ENCODE measurements around the gene PSEN1.
A peak's percentile ranks its signal among the peaks of the same experiment; 100 is the strongest.

Gene PSEN1

GRCh38 chr14:73125169-73125588 lies 11.1 kb upstream of the PSEN1 start:
- Histone ChIP-seq H3K4me1 (ENCODE audit: control insufficient read depth in 1 of 2, insufficient read depth in 2 of 2, low read length in 2 of 2) (no peaks in the 10 kb centered on the region), H3K9me3 (ENCODE audit: control insufficient read depth in 1 of 2, low read length in 2 of 2) (no peaks in the 10 kb centered on the region), H3K36me3 (ENCODE audit: control insufficient read depth in 1 of 2, insufficient read depth in 2 of 2, low read length in 2 of 2) (peaks cover 0 to 33% of the 10 kb centered on the region in 2 donors), H3K4me3 (ENCODE audit: low read depth in 1 of 2, low read length in 2 of 2) (no peak overlapping the region), H3K27ac (ENCODE audit: low read depth, low read length) (no peak overlapping the region), H3K27me3 (ENCODE audit: control insufficient read depth in 1 of 2, insufficient read depth in 2 of 2, low read length in 2 of 2) (no peaks in the 10 kb centered on the region), H3K9ac (ENCODE audit: low read depth in 1 of 2, low read length in 2 of 2) (no peak overlapping the region)

- H3K9me3 ChIP-seq (ENCODE audit: control insufficient read depth in 1 of 2, low read length in 2 of 2): no peaks in the 10 kb centered on the region
- H3K4me3 ChIP-seq (ENCODE audit: low read depth in 1 of 2, low read length in 2 of 2): no peak overlapping the region
- H3K9ac ChIP-seq (ENCODE audit: low read depth in 1 of 2, low read length in 2 of 2): no peak overlapping the region
- no peaks in the 10 kb centered on the region for H3K27me3 ChIP-seq (ENCODE audit: control insufficient read depth in 1 of 2, insufficient read depth in 2 of 2, low read length in 2 of 2)
- peaks cover 0 to 27% of the 10 kb centered on the region in 2 donors for H3K36me3 ChIP-seq (ENCODE audit: control insufficient read depth in 1 of 2, insufficient read depth in 2 of 2, low read length in 2 of 2)
- no peak overlapping the region for H3K27ac ChIP-seq (ENCODE audit: low read depth, low read length)
- H3K4me1 ChIP-seq (ENCODE audit: control insufficient read depth in 1 of 2, insufficient read depth in 2 of 2, low read length in 2 of 2): no peaks in the 10 kb centered on the region
Measured at GRCh38 chr14:73125746-73126145, 10.6 kb upstream of the PSEN1 start.

GRCh38 chr14:73133795-73134194 lies 2.5 kb upstream of the PSEN1 start:
- Histone ChIP-seq H3K4me1 (ENCODE audit: control insufficient read depth in 1 of 2, insufficient read depth in 2 of 2, low read length in 2 of 2) (peaks cover 4 to 10% of the 10 kb centered on the region in 2 donors), H3K27ac (ENCODE audit: low read depth, low read length) (no peak overlapping the region), H3K4me3 (ENCODE audit: low read depth in 1 of 2, low read length in 2 of 2) (no peak overlapping the region), H3K36me3 (ENCODE audit: control insufficient read depth in 1 of 2, insufficient read depth in 2 of 2, low read length in 2 of 2) (no peaks in the 10 kb centered on the region), H3K9ac (ENCODE audit: low read depth in 1 of 2, low read length in 2 of 2) (no peak overlapping the region), H3K27me3 (ENCODE audit: control insufficient read depth in 1 of 2, insufficient read depth in 2 of 2, low read length in 2 of 2) (no peaks in the 10 kb centered on the region), H3K9me3 (ENCODE audit: control insufficient read depth in 1 of 2, low read length in 2 of 2) (peaks cover 0 to 9% of the 10 kb centered on the region in 2 donors)

- Histone ChIP-seq H3K9ac (ENCODE audit: low read depth in 1 of 2, low read length in 2 of 2) (peak overlapping the region; percentile 76 to 89), H3K36me3 (ENCODE audit: control insufficient read depth in 1 of 2, insufficient read depth in 2 of 2, low read length in 2 of 2) (peaks cover 0 to 3% of the 10 kb centered on the region in 2 donors)
Measured at GRCh38 chr14:73136085-73136386, 271 bp upstream of the PSEN1 start.

GRCh38 chr14:73140811-73141323 lies 4.6 kb downstream of the PSEN1 start:
- Histone ChIP-seq H3K9ac (ENCODE audit: low read depth in 1 of 2, low read length in 2 of 2) (no peak overlapping the region), H3K27ac (ENCODE audit: low read depth, low read length) (no peak overlapping the region), H3K36me3 (ENCODE audit: control insufficient read depth in 1 of 2, insufficient read depth in 2 of 2, low read length in 2 of 2) (peaks cover 0 to 15% of the 10 kb centered on the region in 2 donors), H3K9me3 (ENCODE audit: control insufficient read depth in 1 of 2, low read length in 2 of 2) (no peaks in the 10 kb centered on the region), H3K27me3 (ENCODE audit: control insufficient read depth in 1 of 2, insufficient read depth in 2 of 2, low read length in 2 of 2) (no peaks in the 10 kb centered on the region), H3K4me3 (ENCODE audit: low read depth in 1 of 2, low read length in 2 of 2) (no peak overlapping the region), H3K4me1 (ENCODE audit: control insufficient read depth in 1 of 2, insufficient read depth in 2 of 2, low read length in 2 of 2) (peaks cover 19 to 24% of the 10 kb centered on the region in 2 donors)

More at GRCh38 chr14:73136085-73136386, 271 bp upstream of the PSEN1 start:
- H3K4me3 ChIP-seq (ENCODE audit: low read depth in 1 of 2, low read length in 2 of 2): peak overlapping the region; percentile 83 to 88
- no peak overlapping the region for H3K27ac ChIP-seq (ENCODE audit: low read depth, low read length)
- H3K4me1 ChIP-seq (ENCODE audit: control insufficient read depth in 1 of 2, insufficient read depth in 2 of 2, low read length in 2 of 2): peaks cover 10% of the 10 kb centered on the region in 2 donors
- peaks cover 0 to 9% of the 10 kb centered on the region in 2 donors for H3K9me3 ChIP-seq (ENCODE audit: control insufficient read depth in 1 of 2, low read length in 2 of 2)
- H3K27me3 ChIP-seq (ENCODE audit: control insufficient read depth in 1 of 2, insufficient read depth in 2 of 2, low read length in 2 of 2): no peaks in the 10 kb centered on the region

- H3K36me3 ChIP-seq (ENCODE audit: control insufficient read depth in 1 of 2, insufficient read depth in 2 of 2, low read length in 2 of 2): peaks cover 0 to 15% of the 10 kb centered on the region in 2 donors
- H3K27ac ChIP-seq (ENCODE audit: low read depth, low read length): no peak overlapping the region
- H3K9me3 ChIP-seq (ENCODE audit: control insufficient read depth in 1 of 2, low read length in 2 of 2): no peaks in the 10 kb centered on the region
- H3K27me3 ChIP-seq (ENCODE audit: control insufficient read depth in 1 of 2, insufficient read depth in 2 of 2, low read length in 2 of 2): no peaks in the 10 kb centered on the region
- peaks cover 16 to 23% of the 10 kb centered on the region in 2 donors for H3K4me1 ChIP-seq (ENCODE audit: control insufficient read depth in 1 of 2, insufficient read depth in 2 of 2, low read length in 2 of 2)
- H3K4me3 ChIP-seq (ENCODE audit: low read depth in 1 of 2, low read length in 2 of 2): no peak overlapping the region
- H3K9ac ChIP-seq (ENCODE audit: low read depth in 1 of 2, low read length in 2 of 2): no peak overlapping the region
Measured at GRCh38 chr14:73142216-73142615, 5.9 kb downstream of the PSEN1 start.

GRCh38 chr14:73143003-73143402 lies 6.7 kb downstream of the PSEN1 start:
- peaks cover 1 to 17% of the 10 kb centered on the region in 2 donors for H3K36me3 ChIP-seq (ENCODE audit: control insufficient read depth in 1 of 2, insufficient read depth in 2 of 2, low read length in 2 of 2)
- H3K4me1 ChIP-seq (ENCODE audit: control insufficient read depth in 1 of 2, insufficient read depth in 2 of 2, low read length in 2 of 2): peaks cover 11 to 20% of the 10 kb centered on the region in 2 donors
- no peaks in the 10 kb centered on the region for H3K9me3 ChIP-seq (ENCODE audit: control insufficient read depth in 1 of 2, low read length in 2 of 2)
- H3K9ac ChIP-seq (ENCODE audit: low read depth in 1 of 2, low read length in 2 of 2): no peak overlapping the region
- no peaks in the 10 kb centered on the region for H3K27me3 ChIP-seq (ENCODE audit: control insufficient read depth in 1 of 2, insufficient read depth in 2 of 2, low read length in 2 of 2)
- H3K27ac ChIP-seq (ENCODE audit: low read depth, low read length): no peak overlapping the region
- no peak overlapping the region for H3K4me3 ChIP-seq (ENCODE audit: low read depth in 1 of 2, low read length in 2 of 2)

- no peak overlapping the region for H3K9ac ChIP-seq (ENCODE audit: low read depth in 1 of 2, low read length in 2 of 2)
- no peaks in the 10 kb centered on the region for H3K27me3 ChIP-seq (ENCODE audit: control insufficient read depth in 1 of 2, insufficient read depth in 2 of 2, low read length in 2 of 2)
- H3K4me1 ChIP-seq (ENCODE audit: control insufficient read depth in 1 of 2, insufficient read depth in 2 of 2, low read length in 2 of 2): peaks cover 11 to 20% of the 10 kb centered on the region in 2 donors
- peaks cover 6 to 22% of the 10 kb centered on the region in 2 donors for H3K36me3 ChIP-seq (ENCODE audit: control insufficient read depth in 1 of 2, insufficient read depth in 2 of 2, low read length in 2 of 2)
- H3K4me3 ChIP-seq (ENCODE audit: low read depth in 1 of 2, low read length in 2 of 2): no peak overlapping the region
- no peaks in the 10 kb centered on the region for H3K9me3 ChIP-seq (ENCODE audit: control insufficient read depth in 1 of 2, low read length in 2 of 2)
- H3K27ac ChIP-seq (ENCODE audit: low read depth, low read length): no peak overlapping the region
Measured at GRCh38 chr14:73143617-73144016, 7.3 kb downstream of the PSEN1 start.

GRCh38 chr14:73145371-73145770 lies 9.1 kb downstream of the PSEN1 start:
- Histone ChIP-seq H3K4me1 (ENCODE audit: control insufficient read depth in 1 of 2, insufficient read depth in 2 of 2, low read length in 2 of 2) (peaks cover 11 to 20% of the 10 kb centered on the region in 2 donors), H3K36me3 (ENCODE audit: control insufficient read depth in 1 of 2, insufficient read depth in 2 of 2, low read length in 2 of 2) (peaks cover 16 to 35% of the 10 kb centered on the region in 2 donors), H3K27ac (ENCODE audit: low read depth, low read length) (no peak overlapping the region), H3K27me3 (ENCODE audit: control insufficient read depth in 1 of 2, insufficient read depth in 2 of 2, low read length in 2 of 2) (no peaks in the 10 kb centered on the region), H3K4me3 (ENCODE audit: low read depth in 1 of 2, low read length in 2 of 2) (no peak overlapping the region), H3K9me3 (ENCODE audit: control insufficient read depth in 1 of 2, low read length in 2 of 2) (no peaks in the 10 kb centered on the region), H3K9ac (ENCODE audit: low read depth in 1 of 2, low read length in 2 of 2) (no peak overlapping the region)

- H3K4me1 ChIP-seq (ENCODE audit: control insufficient read depth in 1 of 2, insufficient read depth in 2 of 2, low read length in 2 of 2): peaks cover 11 to 13% of the 10 kb centered on the region in 2 donors
- no peak overlapping the region for H3K27ac ChIP-seq (ENCODE audit: low read depth, low read length)
- H3K27me3 ChIP-seq (ENCODE audit: control insufficient read depth in 1 of 2, insufficient read depth in 2 of 2, low read length in 2 of 2): no peaks in the 10 kb centered on the region
- no peak overlapping the region for H3K9ac ChIP-seq (ENCODE audit: low read depth in 1 of 2, low read length in 2 of 2)
- H3K9me3 ChIP-seq (ENCODE audit: control insufficient read depth in 1 of 2, low read length in 2 of 2): no peaks in the 10 kb centered on the region
- no peak overlapping the region for H3K4me3 ChIP-seq (ENCODE audit: low read depth in 1 of 2, low read length in 2 of 2)
- peaks cover 16 to 33% of the 10 kb centered on the region in 2 donors for H3K36me3 ChIP-seq (ENCODE audit: control insufficient read depth in 1 of 2, insufficient read depth in 2 of 2, low read length in 2 of 2)
Measured at GRCh38 chr14:73146111-73146510, 9.8 kb downstream of the PSEN1 start.

Measured in duodenal mucosa (tissue), 2 donors.